Osteoblast (primary cell): ENCODE data around the gene RESP18. TPM values are rescaled to one million over a fixed set of nuclear protein-coding genes. Genes with fewer than 3 reads are reported as not detected.
A peak's percentile ranks its signal among the peaks of the same experiment; 100 is the strongest.
"Not testable (repeated sequence)": the region's sequence is repeated elsewhere in the genome, so short reads cannot be mapped to it uniquely, and the experiment has no call there.

Source experiments
- DNase-seq: peaks from one replicate; pipeline ENCODE4 v3.0.0; 2011; ENCODE audit warnings: low spot score, mixed read lengths; ENCODE audit not compliant: insufficient read length; ENCODE audit errors: missing footprints
- H2AFZ ChIP-seq: 2 replicates; pipeline ENCODE4 v1.6.0; 2011; ENCODE audit warnings: mild to moderate bottlenecking, low read length
- H3K27ac ChIP-seq: 2 replicates; pipeline ENCODE4 v1.5.1; 2011; ENCODE audit warnings: mild to moderate bottlenecking, low read depth, low read length, moderate library complexity
- H3K27me3 ChIP-seq: 2 replicates; pipeline ENCODE4 v1.6.0; 2012; ENCODE audit warnings: mild to moderate bottlenecking, control low read depth, inconsistent platforms, low read length, moderate library complexity; ENCODE audit not compliant: insufficient read depth
- H3K36me3 ChIP-seq: 2 replicates; pipeline ENCODE4 v1.5.1; 2011; ENCODE audit warnings: mild to moderate bottlenecking, low read length, control low read depth, moderate library complexity; ENCODE audit not compliant: insufficient read depth
- H3K4me1 ChIP-seq: 2 replicates; pipeline ENCODE4 v1.5.1; 2011; ENCODE audit warnings: mild to moderate bottlenecking, low read length, control low read depth, moderate library complexity; ENCODE audit not compliant: insufficient read depth
- H3K4me2 ChIP-seq: 2 replicates; pipeline ENCODE4 v1.6.0; 2011; ENCODE audit warnings: mild to moderate bottlenecking, low read length; ENCODE audit not compliant: insufficient read depth
- H3K4me3 ChIP-seq: fragments of 200-600 bp; sonication (generic); 3 replicates; pipeline ENCODE4 v1.5.1; 2012; ENCODE audit warnings: mild to moderate bottlenecking, low read length, inconsistent platforms; ENCODE audit not compliant: insufficient read depth
- H3K79me2 ChIP-seq: 2 replicates; pipeline ENCODE4 v1.6.0; 2012; ENCODE audit warnings: mild to moderate bottlenecking, low read length, control low read depth, inconsistent platforms; ENCODE audit not compliant: insufficient read depth
- H3K9me3 ChIP-seq: 2 replicates; pipeline ENCODE4 v1.5.1; 2011; ENCODE audit warnings: low read depth, low read length, control low read depth
- H4K20me1 ChIP-seq: 2 replicates; pipeline ENCODE4 v1.6.0; 2012; ENCODE audit warnings: mild to moderate bottlenecking, low read length, control low read depth; ENCODE audit not compliant: insufficient read depth
- CTCF ChIP-seq: IDR thresholded peaks from 2 replicates; pipeline ENCODE4 v1.5.1; 2011; ENCODE audit warnings: mild to moderate bottlenecking, low read depth, low read length, moderate library complexity; ENCODE audit errors: extremely low read depth
- total RNA-seq: library from RNA; depleted of rRNA; stranded (reverse); fragments of >200 nt; gene quantifications from 2 replicates; pipeline ENCODE4 v1.2.3, GENCODE V29; 2012

Gene RESP18
- total RNA-seq, 1 donor, result not detected

- Histone ChIP-seq H3K4me2 (no peak overlapping the region), H2AFZ (no peak overlapping the region), H3K4me3 (no peak overlapping the region), H3K27me3 (peaks cover 42% of the 10 kb centered on the region), H3K4me1 (no peaks in the 10 kb centered on the region), H3K27ac (no peak overlapping the region), H4K20me1 (no peaks in the 10 kb centered on the region), H3K36me3 (no peaks in the 10 kb centered on the region), H3K79me2 (no peaks in the 10 kb centered on the region), H3K9me3 (no peaks in the 10 kb centered on the region)
- peak; percentile 54 for DNase-seq
- no peak for TF ChIP-seq CTCF
Observed at GRCh38 chr2:219325657-219326315, 6.8 kb downstream of the RESP18 start.

GRCh38 chr2:219325136-219325535, 7.4 kb downstream of the RESP18 start:
- no peak for TF ChIP-seq CTCF
- Histone ChIP-seq H3K9me3 (no peaks in the 10 kb centered on the region), H3K79me2 (no peaks in the 10 kb centered on the region), H2AFZ (no peak overlapping the region), H3K27ac (no peak overlapping the region), H3K4me2 (no peak overlapping the region), H3K27me3 (peaks cover 42% of the 10 kb centered on the region), H3K4me1 (no peaks in the 10 kb centered on the region), H4K20me1 (no peaks in the 10 kb centered on the region), H3K4me3 (no peak overlapping the region), H3K36me3 (no peaks in the 10 kb centered on the region)
- no peak for DNase-seq

- Histone ChIP-seq H3K36me3 (no peaks in the 10 kb centered on the region), H4K20me1 (no peaks in the 10 kb centered on the region), H3K4me1 (no peaks in the 10 kb centered on the region), H3K27me3 (peaks cover 37% of the 10 kb centered on the region), H3K4me2 (no peak overlapping the region), H2AFZ (no peak overlapping the region), H3K4me3 (no peak overlapping the region), H3K9me3 (no peaks in the 10 kb centered on the region), H3K79me2 (no peaks in the 10 kb centered on the region), H3K27ac (no peak overlapping the region)
- no peak for TF ChIP-seq CTCF
- DNase-seq, result no peak
Observed at GRCh38 chr2:219323434-219323833, 9.1 kb downstream of the RESP18 start.

GRCh38 chr2:219314804-219315468, 17.6 kb downstream of the RESP18 start:
- H3K27ac ChIP-seq, result no peak overlapping the region
- H3K4me3 ChIP-seq, result no peak overlapping the region
- H3K9me3 ChIP-seq, result no peaks in the 10 kb centered on the region
- H3K4me2 ChIP-seq, result no peak overlapping the region
- H2AFZ ChIP-seq, result no peak overlapping the region
- peaks cover 7% of the 10 kb centered on the region for H3K27me3 ChIP-seq
- no peaks in the 10 kb centered on the region for H3K79me2 ChIP-seq
- H4K20me1 ChIP-seq, result no peaks in the 10 kb centered on the region
- no peaks in the 10 kb centered on the region for H3K36me3 ChIP-seq
- TF ChIP-seq CTCF, result no peak
- peaks cover 4% of the 10 kb centered on the region for H3K4me1 ChIP-seq
- DNase-seq, result no peak

- not testable (repeated sequence) for H3K36me3 ChIP-seq, H2AFZ ChIP-seq
Observed at GRCh38 chr2:219312683-219313263, 19.8 kb downstream of the RESP18 start.

More at GRCh38 chr2:219312683-219313263, 19.8 kb downstream of the RESP18 start:
- H3K4me1 ChIP-seq, DNase-seq, H3K4me3 ChIP-seq, H4K20me1 ChIP-seq, H3K27ac ChIP-seq, H3K9me3 ChIP-seq, H3K4me2 ChIP-seq, H3K79me2 ChIP-seq: not testable (repeated sequence)
- H3K27me3 ChIP-seq, result peaks cover 22% of the 10 kb centered on the region
